GM12874 (cell line): ENCODE data around the gene NGDN.
A peak's percentile ranks its signal among the peaks of the same experiment; 100 is the strongest.

Source experiments
- CTCF ChIP-seq: IDR thresholded peaks from 2 replicates; pipeline ENCODE4 v1.5.1; 2011; ENCODE audit warnings: low read depth, mild to moderate bottlenecking, control low read depth, low read length, moderate library complexity; ENCODE audit not compliant: insufficient read depth

The NGDN gene, protein sequence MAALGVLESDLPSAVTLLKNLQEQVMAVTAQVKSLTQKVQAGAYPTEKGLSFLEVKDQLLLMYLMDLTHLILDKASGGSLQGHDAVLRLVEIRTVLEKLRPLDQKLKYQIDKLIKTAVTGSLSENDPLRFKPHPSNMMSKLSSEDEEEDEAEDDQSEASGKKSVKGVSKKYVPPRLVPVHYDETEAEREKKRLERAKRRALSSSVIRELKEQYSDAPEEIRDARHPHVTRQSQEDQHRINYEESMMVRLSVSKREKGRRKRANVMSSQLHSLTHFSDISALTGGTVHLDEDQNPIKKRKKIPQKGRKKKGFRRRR

GRCh38 chr14:23469127-23469905, at the start of gene NGDN:
Gene NGDN, plus strand, starts transcription at chr14:23469703. Its CDS starts 13 bp downstream, at chr14:23469716.
- TF ChIP-seq CTCF = peak; percentile 81

DNA sequence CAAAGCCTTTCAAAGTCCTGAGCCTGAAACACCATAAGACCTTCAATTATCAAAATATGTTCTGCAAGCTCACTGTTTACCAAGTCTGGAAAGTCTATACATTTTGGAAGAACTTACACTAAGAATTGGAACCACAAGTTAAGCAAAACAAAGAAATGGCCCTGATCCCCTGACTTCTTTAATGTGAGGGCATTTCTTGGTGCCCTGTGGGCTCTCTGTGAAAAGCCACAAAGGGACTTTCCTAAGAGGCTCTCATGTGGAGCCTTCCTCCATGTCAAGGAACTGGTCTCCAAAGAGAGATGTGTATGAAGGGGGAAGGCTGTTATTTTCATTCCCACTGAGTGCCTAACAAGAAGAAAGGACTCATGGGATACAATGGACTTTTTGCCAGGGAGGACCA, 47.9 kb upstream of the NGDN start:
- TF ChIP-seq CTCF = no peak

DNA sequence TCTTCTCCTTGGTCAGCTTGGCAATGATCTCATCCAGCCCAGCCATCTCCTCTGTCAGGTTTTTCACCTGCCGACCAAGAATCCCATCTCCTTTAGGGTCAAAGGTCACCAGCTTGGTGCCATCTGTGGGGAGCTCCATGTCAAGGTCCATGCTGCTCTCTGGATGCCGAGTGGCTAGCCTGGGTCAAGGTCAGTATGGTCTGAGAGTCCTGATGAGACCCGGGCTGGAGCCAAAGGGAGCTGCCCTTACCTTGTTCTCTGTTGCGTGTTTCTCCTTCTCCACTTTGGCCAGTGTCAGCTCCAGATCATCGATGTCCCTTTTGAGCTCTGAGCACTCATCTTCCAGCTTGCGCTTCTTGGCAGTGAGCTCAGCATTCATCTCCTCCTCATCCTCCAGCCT, 45.8 kb upstream of the NGDN start:
- TF ChIP-seq CTCF = no peak

- no peak for TF ChIP-seq CTCF
These were observed 44.3 kb upstream of the NGDN start for GRCh38 chr14:23425169-23425568.

DNA sequence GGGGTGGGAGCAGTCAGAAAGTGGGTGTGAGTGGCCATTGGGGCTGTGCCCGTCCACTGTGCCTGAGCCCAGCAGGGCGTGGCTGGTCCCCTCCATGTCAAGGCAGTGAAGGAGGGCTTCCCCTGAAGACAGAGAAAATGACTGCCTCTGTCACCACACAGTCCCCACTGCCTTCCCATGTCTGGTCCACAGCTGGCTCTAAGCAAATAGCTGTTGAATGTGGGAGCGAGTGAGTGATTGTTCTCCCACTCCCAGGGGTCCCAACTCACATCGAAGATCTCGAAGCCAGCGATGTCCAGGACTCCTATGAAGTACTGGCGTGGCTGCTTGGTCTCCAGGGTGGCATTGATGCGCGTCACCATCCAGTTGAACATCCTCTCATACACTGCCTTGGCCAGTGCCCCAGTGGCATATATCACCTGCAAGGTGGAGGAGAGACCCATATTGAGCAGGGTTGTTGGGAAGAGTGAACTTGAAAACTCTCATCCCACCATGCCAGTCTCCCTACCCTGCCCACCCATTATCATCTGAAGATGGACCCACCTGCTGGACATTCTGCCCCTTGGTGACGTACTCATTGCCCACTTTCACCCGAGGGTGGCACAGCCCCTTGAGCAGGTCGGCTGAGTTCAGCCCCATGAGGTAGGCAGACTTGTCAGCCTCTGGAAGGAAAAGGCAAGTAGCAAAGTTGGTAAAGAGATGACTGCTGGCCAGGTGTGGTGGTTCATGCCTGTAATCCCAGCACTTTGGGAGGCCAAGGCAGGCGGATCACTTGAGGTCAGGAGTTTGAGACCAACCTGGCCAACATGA, 40.6 kb upstream of the NGDN start:
- no peak for TF ChIP-seq CTCF

GRCh38 chr14:23430016-23430722, 39.3 kb upstream of the NGDN start:
- no peak for TF ChIP-seq CTCF
